Mucosa of descending colon (tissue), 3 donors: Measurements from ENCODE around the gene UST. TPM values are rescaled to one million over a fixed set of nuclear protein-coding genes. Genes with fewer than 3 reads are reported as not detected.

Source experiments
- ATAC-seq: fragments of 200-7000 bp; cut with Tn5 transposase; one replicate; pipeline ENCODE4 v1.9.1; 2020; ENCODE audit warnings: mild to moderate bottlenecking, moderate library complexity
- DNase-seq, 3 donors: peaks; one replicate each; pipeline ENCODE4 v3.0.0-alpha.2; 2020
- H3K36me3 ChIP-seq: fragments of 200-600 bp; one replicate; pipeline ENCODE4 v1.8.0; 2021; ENCODE audit warnings: low read depth, mild to moderate bottlenecking
- H3K4me1 ChIP-seq: fragments of 200-600 bp; one replicate; pipeline ENCODE4 v1.8.0; 2021; ENCODE audit warnings: low read depth, mild to moderate bottlenecking
- H3K4me3 ChIP-seq: fragments of 200-600 bp; one replicate; pipeline ENCODE4 v1.8.0; 2021; ENCODE audit warnings: mild to moderate bottlenecking
- H3K9me3 ChIP-seq: fragments of 200-600 bp; one replicate; pipeline ENCODE4 v1.8.0; 2021; ENCODE audit warnings: mild to moderate bottlenecking
- intact Hi-C, 2 donors: fragments of 100-400 bp; cut with DNase I in 1 of 2; cut with micrococcal nuclease in 1 of 2; formaldehyde crosslinking; loops; one replicate each; pipeline versions ENCODE4 v1.11.0 to v1.11.1; 2022; cut with DNase I, micrococcal nuclease
- total RNA-seq, 3 donors: library from RNA; stranded (reverse); fragmentation: NEBNext Ultra II Directional in 2 of 3; extraction: Animal tissue kit (Norgen Biotek cat#: 25700) in 2 of 3; gene quantifications; one replicate each; pipeline versions ENCODE4 v1.2.1 to v1.2.4, GENCODE V29; 2021 to 2023
- TF ChIP-seq, protein P1 (sequence below): fragments of 200-600 bp; IDR thresholded peaks from one replicate; pipeline ENCODE4 v1.8.0; 2022; ENCODE audit warnings: antibody characterized with exemption, mild to moderate bottlenecking
- donor health status: DM: no; HTN: no; CAD: no; lungs with moderate emphysema.
- donor health status: DM: no; HTN: no; CAD: no.
- donor health status: DM: no; HTN: yes; CAD: no.

Gene UST
- total RNA-seq, 3 donors from 2014 or later = 1.1 to 16.2 (median 2.1) TPM

DNA sequence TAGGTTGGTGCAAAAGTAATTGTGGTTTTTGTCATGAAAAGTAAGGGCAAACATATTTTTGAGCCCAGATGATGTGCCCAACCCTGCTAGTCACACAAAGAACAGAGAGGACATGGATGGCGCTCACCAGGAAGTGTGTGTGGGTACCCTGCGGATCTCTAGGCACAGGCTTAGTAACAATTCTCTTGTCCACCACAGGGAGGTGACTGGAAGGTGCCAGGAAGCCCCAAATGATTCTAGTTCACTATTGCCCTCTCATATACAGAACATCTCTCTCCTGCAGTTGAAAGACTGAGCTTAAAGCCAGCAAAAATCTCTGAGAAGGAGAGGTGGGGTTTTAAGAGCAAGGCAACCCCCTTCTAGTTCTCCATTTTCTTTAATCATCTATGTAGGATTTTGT, 298.6 kb downstream of the UST start:
- no peaks in the 10 kb centered on the region for H3K4me1 ChIP-seq
- H3K9me3 ChIP-seq = no peaks in the 10 kb centered on the region
- TF ChIP-seq, protein P1, sequence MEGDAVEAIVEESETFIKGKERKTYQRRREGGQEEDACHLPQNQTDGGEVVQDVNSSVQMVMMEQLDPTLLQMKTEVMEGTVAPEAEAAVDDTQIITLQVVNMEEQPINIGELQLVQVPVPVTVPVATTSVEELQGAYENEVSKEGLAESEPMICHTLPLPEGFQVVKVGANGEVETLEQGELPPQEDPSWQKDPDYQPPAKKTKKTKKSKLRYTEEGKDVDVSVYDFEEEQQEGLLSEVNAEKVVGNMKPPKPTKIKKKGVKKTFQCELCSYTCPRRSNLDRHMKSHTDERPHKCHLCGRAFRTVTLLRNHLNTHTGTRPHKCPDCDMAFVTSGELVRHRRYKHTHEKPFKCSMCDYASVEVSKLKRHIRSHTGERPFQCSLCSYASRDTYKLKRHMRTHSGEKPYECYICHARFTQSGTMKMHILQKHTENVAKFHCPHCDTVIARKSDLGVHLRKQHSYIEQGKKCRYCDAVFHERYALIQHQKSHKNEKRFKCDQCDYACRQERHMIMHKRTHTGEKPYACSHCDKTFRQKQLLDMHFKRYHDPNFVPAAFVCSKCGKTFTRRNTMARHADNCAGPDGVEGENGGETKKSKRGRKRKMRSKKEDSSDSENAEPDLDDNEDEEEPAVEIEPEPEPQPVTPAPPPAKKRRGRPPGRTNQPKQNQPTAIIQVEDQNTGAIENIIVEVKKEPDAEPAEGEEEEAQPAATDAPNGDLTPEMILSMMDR = no peak
- H3K4me3 ChIP-seq = no peak overlapping the region
- peak; percentile 63 for ATAC-seq
- DNase-seq = no peak
- intact Hi-C loops = no loop called here
- no peaks in the 10 kb centered on the region for H3K36me3 ChIP-seq

DNA sequence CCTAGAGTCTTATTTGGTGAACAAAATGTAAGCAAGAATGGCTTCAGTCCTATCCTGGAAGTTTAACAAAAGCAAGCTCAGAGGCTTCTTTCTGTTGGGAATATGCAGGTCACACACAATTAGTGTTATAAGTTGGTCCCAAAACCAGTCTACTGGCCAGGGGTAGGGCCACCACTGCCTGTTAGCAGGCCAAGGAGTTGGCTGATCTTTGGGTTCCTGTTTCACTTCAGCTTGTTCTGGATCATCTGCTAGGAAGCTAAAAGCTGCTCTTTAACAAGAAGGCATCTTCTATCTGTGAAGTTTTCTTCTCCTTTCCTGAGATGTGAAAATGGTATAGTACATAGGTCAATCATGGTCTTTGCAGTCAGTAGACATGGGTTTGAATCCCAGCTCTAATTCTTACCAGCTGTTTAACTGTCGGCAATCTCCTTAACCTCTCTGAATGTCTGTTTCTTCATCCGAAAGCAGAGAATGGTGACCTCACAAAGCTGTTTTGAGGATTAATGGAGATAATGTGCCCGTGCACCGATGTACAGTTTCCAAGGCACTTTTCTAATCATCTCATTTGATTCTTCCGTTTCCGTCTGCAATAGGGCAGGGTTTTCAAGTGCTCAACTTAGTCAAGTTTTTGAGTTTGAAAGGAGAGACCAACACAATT, 299.5 kb downstream of the UST start:
- no peak overlapping the region for H3K4me3 ChIP-seq
- ATAC-seq = no peak
- intact Hi-C loops = no loop called here
- TF ChIP-seq, protein P1 = no peak
- no peaks in the 10 kb centered on the region for H3K36me3 ChIP-seq
- DNase-seq = no peak
- no peaks in the 10 kb centered on the region for H3K4me1 ChIP-seq
- H3K9me3 ChIP-seq = no peaks in the 10 kb centered on the region

DNA sequence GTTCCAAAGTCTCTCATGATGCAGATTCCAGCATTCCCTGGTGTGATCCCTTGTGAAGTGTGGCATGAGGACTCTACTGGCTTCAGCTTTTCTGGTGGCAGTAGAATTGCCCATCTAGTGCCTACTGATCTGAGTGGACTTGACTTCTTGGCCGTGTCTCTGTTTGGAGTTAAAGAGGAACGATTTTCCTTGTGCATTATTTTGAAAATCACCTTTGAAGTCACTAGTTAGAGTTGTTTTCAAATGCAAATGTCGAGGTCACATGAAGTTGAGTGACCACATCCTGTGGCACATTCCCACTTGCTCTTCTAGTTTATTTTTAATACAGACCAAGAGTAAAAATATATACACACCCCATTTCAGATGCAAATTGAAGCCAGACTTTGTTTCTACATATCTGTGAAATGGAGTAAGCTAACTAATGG, 300.0 kb downstream of the UST start:
- ATAC-seq = peak; percentile 43
- TF ChIP-seq, protein P1 = no peak
- Histone ChIP-seq H3K36me3 (no peaks in the 10 kb centered on the region), H3K9me3 (no peaks in the 10 kb centered on the region), H3K4me3 (no peak overlapping the region), H3K4me1 (no peaks in the 10 kb centered on the region)
- intact Hi-C loops = no loop called here
- peak in 1 of 3 donors; percentile 35 for DNase-seq

DNA sequence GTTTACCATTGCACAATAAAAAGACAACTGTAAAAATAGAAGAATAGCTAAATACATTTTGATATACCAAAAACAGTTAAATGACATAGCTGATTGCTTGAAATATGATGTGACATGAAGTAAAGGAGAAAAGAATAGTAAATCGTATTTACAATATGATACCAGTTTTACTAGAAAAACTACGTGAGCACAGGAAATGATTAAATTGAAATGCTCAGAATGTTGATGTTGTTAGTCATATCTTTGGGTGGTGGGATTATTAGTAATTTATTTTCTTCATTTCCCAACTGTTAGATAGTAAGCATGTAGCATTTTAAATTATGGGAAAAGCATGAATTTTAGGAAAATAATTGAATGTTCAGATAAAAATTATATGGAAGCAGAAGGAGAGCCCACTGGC, 302.4 kb downstream of the UST start:
- no peaks in the 10 kb centered on the region for H3K36me3 ChIP-seq
- intact Hi-C loops = no loop called here
- H3K4me3 ChIP-seq = no peak overlapping the region
- no peaks in the 10 kb centered on the region for H3K9me3 ChIP-seq
- H3K4me1 ChIP-seq = no peaks in the 10 kb centered on the region
- no peak for ATAC-seq
- TF ChIP-seq, protein P1 = no peak
- no peak for DNase-seq

DNA sequence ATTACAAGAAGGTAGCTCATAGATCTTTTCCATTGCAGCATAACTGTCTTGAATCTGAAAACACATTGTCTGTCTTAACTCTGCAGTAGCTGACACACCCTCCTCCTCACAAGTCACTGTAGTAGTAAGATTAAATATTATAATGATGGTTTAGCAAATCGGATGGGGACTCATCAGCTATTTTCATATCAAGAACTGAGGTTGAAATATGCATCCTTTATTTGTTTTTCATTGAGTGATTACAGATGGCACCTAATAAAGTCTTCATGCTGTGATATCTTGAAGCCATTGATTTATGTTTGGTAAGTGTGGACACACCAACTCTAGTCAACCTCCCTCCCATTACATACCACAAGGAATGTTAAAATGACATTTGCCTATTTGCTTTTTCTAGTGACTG, 303.3 kb downstream of the UST start:
- Histone ChIP-seq H3K36me3 (no peaks in the 10 kb centered on the region), H3K4me3 (no peak overlapping the region), H3K9me3 (no peaks in the 10 kb centered on the region), H3K4me1 (peaks cover 3% of the 10 kb centered on the region)
- TF ChIP-seq, protein P1 = no peak
- DNase-seq (no peak), ATAC-seq (no peak)
- intact Hi-C loops = no loop called here
